Subcutaneous abdominal adipose tissue (tissue), 5 donors: Measurements from ENCODE around the gene SETSIP.

Experiments
- H3K27ac ChIP-seq: one replicate; pipeline ENCODE4 v1.7.0; 2013; ENCODE audit warnings: low read depth, mild to moderate bottlenecking, inconsistent platforms, low read length, moderate library complexity
- H3K27me3 ChIP-seq, 5 donors: one replicate each; pipeline ENCODE4 v1.7.0; 2013; ENCODE audit warnings: low read length in 5 of 5, inconsistent platforms in 1 of 5; ENCODE audit not compliant: control insufficient read depth in 5 of 5, insufficient read depth in 4 of 5
- H3K36me3 ChIP-seq, 5 donors: one replicate each; pipeline ENCODE4 v1.7.0; 2013; ENCODE audit warnings: low read length in 5 of 5; ENCODE audit not compliant: control insufficient read depth in 5 of 5, insufficient read depth in 5 of 5
- H3K4me1 ChIP-seq, 5 donors: one replicate each; pipeline ENCODE4 v1.7.0; 2013; ENCODE audit warnings: low read length in 5 of 5, mild to moderate bottlenecking in 3 of 5, moderate library complexity in 1 of 5; ENCODE audit not compliant: control insufficient read depth in 5 of 5, insufficient read depth in 5 of 5
- H3K4me3 ChIP-seq, 5 donors: one replicate each; pipeline ENCODE4 v1.7.0; 2013; ENCODE audit warnings: low read length in 5 of 5, low read depth in 1 of 5
- H3K9ac ChIP-seq, 5 donors: one replicate each; pipeline ENCODE4 v1.7.0; 2013; ENCODE audit warnings: low read length in 5 of 5, mild to moderate bottlenecking in 4 of 5, moderate library complexity in 3 of 5
- H3K9me3 ChIP-seq, 5 donors: one replicate each; pipeline ENCODE4 v1.7.0; 2013; ENCODE audit warnings: low read length in 5 of 5; ENCODE audit not compliant: control insufficient read depth in 5 of 5
- donor health status: healthy.
- donor health status: healthy.
- donor health status: healthy.
- donor health status: healthy.
- donor health status: healthy.

SETSIP gene

DNA sequence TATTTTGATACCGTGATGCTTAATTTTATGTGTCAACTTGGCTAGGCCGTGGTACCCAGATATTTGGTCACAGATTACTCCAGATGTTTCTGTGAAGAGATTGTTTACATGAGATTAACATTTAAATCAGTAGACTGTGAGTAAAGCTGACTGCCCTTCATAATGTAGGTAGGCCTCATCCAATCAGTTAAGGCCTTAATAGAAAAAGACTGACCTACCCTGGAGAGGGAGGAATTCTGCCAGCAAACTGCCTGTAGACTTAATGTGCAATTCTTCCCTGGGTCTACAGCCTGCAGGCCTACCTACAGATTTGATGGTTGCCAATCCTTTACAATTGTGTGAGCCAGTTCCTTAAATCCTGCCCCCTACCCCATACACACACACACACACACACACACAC is 4.3 kb downstream of the SETSIP start:
- no peak overlapping the region for H3K27ac ChIP-seq
- H3K27me3 ChIP-seq = no peaks in the 10 kb centered on the region

DNA sequence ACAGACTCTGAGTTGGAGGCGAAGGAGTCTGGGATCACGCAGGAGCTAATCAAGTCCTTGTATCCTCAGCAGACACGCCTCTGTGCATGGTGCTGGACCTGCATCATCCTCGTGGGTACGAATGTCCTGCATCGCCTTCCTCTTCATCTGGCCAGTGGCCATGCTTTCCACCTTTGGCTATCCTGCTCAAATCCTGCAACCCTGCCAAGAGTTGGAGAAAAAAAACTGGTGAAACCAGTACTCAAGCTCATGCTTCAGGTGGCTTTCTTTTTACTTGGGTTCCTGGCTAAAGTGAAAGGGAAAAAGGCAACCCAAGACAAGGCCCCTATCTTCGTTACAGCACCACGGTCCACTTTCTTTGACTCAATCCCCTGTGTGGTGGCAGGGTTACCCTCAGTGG is 8.9 kb downstream of the SETSIP start:
- Histone ChIP-seq H3K27ac (no peak overlapping the region), H3K27me3 (no peaks in the 10 kb centered on the region), H3K4me3 (no peak overlapping the region), H3K36me3 (no peaks in the 10 kb centered on the region), H3K9me3 (no peaks in the 10 kb centered on the region), H3K9ac (no peak overlapping the region), H3K4me1 (no peaks in the 10 kb centered on the region)

More for the DNA sequence above, 4.3 kb downstream of the SETSIP start:
- Histone ChIP-seq H3K9ac (no peak overlapping the region), H3K9me3 (no peaks in the 10 kb centered on the region), H3K4me3 (no peak overlapping the region), H3K4me1 (no peaks in the 10 kb centered on the region), H3K36me3 (no peaks in the 10 kb centered on the region)

DNA sequence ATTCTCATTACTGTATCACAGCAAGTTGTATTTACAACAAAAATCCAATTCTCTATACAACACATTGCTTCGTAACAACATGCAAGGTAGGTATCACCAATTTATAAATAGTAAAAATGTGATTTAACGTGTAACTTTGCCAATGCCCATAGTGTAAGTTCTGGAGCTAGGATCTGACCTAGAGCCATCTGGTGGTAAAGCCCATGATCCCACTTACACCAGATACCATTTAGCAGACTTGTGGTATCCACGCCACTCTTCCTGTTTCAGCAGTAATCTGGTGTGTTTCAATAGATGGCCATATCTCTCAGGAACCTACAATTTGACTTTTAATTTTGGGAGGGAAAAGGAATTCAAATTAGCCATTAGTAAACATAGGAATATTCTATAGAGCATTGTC is 10.2 kb downstream of the SETSIP start:
- Histone ChIP-seq H3K27me3 (no peaks in the 10 kb centered on the region), H3K9me3 (no peaks in the 10 kb centered on the region), H3K36me3 (no peaks in the 10 kb centered on the region), H3K27ac (no peak overlapping the region), H3K9ac (no peak overlapping the region), H3K4me3 (no peak overlapping the region), H3K4me1 (no peaks in the 10 kb centered on the region)

DNA sequence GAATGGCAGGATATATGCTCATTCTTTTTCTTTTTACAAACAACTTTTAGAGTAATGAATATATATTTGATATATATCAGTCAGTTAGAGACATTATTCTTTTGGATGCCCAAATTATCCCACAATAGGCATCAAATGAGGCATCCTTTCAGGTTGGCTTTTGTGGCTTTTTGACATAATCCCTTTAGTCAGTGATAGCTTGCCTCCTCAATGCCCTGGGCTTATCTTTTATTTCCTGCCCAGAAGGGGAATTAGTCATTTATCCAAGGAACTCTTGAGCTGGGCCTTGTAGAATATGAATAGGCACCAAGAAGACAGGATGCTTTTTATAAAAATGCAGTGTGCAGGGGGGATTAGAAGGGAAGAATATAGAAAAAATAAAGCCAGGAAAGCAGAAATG is 23.3 kb downstream of the SETSIP start:
- Histone ChIP-seq H3K4me3 (no peak overlapping the region), H3K4me1 (no peaks in the 10 kb centered on the region), H3K36me3 (no peaks in the 10 kb centered on the region), H3K9me3 (no peaks in the 10 kb centered on the region), H3K27me3 (no peaks in the 10 kb centered on the region), H3K9ac (no peak overlapping the region), H3K27ac (no peak overlapping the region)

DNA sequence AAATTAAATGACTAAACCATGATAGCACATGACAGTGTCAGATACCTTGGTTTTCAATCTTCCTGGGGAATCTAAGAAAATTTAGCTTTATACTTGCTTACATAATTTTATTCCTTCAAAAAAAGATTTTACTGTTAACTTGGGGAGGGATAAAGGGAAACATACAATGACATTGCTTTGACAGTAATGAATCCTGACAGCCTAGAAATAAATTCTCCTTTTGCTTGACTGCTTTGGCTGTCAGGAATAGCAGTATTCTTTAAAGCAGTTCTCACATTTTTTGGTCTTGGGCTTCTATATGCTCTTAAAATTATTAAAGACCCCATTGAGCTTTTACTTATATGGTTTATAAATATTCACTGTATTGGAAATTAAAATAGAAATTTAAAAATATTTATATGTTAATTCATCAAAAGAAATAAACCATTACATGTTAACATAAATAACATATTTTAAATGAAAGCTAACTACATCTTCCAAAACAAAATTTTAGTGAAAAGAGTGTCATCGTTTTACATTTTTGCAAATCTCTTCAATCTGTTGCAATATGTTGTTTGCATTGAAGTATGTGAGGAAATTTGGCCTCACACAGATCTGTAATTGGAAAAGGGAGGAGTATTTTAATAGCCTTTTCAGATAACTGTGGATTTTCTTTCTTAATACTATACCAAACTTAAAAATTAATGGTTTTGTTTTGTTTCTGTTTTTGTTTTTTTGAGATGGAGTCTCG is 29.3 kb downstream of the SETSIP start:
- no peaks in the 10 kb centered on the region for H3K4me1 ChIP-seq
- no peaks in the 10 kb centered on the region for H3K36me3 ChIP-seq
- H3K9me3 ChIP-seq = no peaks in the 10 kb centered on the region
- H3K27me3 ChIP-seq = no peaks in the 10 kb centered on the region
- H3K9ac ChIP-seq = no peak overlapping the region
- H3K4me3 ChIP-seq = no peak overlapping the region
- H3K27ac ChIP-seq = no peak overlapping the region

DNA sequence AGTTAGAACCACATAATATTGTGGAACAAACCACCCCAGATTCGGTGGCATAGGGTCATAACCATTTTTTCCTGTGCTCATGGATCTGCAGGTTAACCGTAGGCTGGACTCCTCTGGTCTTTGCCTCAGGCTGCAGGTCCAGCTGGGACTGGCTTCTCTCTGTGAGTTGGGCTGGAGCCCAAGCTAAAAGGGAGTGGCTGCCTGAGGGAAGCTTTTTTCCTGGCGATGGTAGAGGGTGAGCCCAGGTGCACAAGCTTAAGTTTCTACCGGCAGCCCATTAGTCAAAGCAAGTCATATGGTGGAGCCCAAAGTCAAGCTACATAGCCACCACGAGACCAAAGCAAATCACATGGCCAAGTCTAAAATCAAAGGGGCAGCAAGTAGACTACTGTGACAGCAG is 31.6 kb downstream of the SETSIP start:
- Histone ChIP-seq H3K27me3 (no peaks in the 10 kb centered on the region), H3K4me3 (no peak overlapping the region), H3K9me3 (no peaks in the 10 kb centered on the region), H3K9ac (no peak overlapping the region), H3K27ac (no peak overlapping the region), H3K36me3 (no peaks in the 10 kb centered on the region), H3K4me1 (no peaks in the 10 kb centered on the region)

DNA sequence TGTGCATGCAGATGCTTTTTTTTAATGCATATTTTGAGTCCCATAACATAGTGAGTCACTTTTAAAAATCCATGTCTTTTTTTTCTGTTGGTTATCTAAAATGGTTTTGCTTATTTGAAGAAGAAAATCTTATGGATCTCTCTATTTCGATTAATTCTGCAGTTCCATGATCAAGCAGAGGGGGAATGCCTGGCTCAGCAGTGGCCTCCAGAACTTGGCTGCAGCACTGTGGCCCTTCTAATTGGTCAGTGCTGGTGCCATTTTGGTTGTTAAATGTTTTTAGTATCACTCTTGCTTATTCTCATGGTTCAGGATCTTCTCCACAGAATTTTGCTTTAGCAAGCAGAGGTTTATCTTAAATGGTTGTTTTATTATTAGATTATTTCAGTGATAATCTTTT is 34.2 kb downstream of the SETSIP start:
- H3K27ac ChIP-seq = no peak overlapping the region
- H3K9ac ChIP-seq = no peak overlapping the region
- no peaks in the 10 kb centered on the region for H3K36me3 ChIP-seq
- no peaks in the 10 kb centered on the region for H3K4me1 ChIP-seq
- no peaks in the 10 kb centered on the region for H3K9me3 ChIP-seq
- no peaks in the 10 kb centered on the region for H3K27me3 ChIP-seq
- H3K4me3 ChIP-seq = no peak overlapping the region

DNA sequence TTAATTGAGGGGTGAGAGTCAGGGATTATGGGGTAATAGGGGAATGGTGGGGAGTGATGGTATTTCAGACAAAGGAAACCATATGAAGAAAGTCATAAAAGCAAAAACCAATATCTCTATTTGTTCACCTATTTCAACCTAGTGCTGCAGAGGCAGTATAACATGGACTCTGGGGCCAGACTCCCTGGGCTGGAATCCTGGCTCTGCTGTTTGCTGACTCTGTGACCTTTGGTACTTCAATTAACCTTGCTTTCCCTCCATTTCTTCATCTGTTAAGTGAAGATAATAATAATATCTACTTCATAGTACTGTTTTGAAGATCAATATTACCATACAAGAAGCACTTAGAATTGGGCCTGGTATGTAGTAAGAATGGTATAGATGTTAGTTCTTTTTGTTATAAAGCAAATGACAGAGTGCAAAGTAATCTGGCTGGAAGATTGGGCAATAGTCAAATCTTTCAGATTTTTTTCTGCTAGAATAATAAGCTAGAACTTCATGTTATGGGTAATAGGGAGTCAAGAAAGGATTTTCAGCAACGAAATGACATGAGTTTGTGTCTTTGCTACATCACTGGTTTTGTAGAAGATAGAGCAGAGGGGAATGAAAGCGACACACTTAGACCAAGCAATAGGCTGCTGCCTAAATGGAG is 36.4 kb downstream of the SETSIP start:
- Histone ChIP-seq H3K4me1 (no peaks in the 10 kb centered on the region), H3K4me3 (no peak overlapping the region), H3K36me3 (no peaks in the 10 kb centered on the region), H3K27me3 (no peaks in the 10 kb centered on the region), H3K27ac (no peak overlapping the region), H3K9ac (no peak overlapping the region), H3K9me3 (no peaks in the 10 kb centered on the region)

DNA sequence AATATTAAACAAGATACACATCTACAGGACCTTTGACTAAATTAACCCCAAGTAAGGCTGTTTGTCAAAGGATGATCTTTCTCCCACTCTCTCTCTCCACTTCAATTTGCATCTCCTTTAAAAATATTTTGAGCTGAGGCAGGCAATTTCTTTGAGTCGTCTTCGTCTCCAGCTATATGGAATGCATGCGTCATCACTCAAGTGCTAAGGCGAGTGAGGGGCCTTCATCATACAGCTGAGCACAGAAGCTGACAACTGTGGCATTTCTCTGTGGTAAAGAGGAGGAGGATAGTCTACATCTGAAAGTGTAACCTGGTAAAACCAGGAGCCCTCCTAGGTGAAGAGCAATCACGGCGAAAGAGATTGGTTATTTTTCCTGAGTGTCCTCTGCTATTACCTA is 37.8 kb downstream of the SETSIP start:
- H3K4me1 ChIP-seq = no peaks in the 10 kb centered on the region
- H3K27ac ChIP-seq = no peak overlapping the region
- no peaks in the 10 kb centered on the region for H3K9me3 ChIP-seq
- H3K27me3 ChIP-seq = no peaks in the 10 kb centered on the region
- no peaks in the 10 kb centered on the region for H3K36me3 ChIP-seq
- no peak overlapping the region for H3K9ac ChIP-seq
- no peak overlapping the region for H3K4me3 ChIP-seq

DNA sequence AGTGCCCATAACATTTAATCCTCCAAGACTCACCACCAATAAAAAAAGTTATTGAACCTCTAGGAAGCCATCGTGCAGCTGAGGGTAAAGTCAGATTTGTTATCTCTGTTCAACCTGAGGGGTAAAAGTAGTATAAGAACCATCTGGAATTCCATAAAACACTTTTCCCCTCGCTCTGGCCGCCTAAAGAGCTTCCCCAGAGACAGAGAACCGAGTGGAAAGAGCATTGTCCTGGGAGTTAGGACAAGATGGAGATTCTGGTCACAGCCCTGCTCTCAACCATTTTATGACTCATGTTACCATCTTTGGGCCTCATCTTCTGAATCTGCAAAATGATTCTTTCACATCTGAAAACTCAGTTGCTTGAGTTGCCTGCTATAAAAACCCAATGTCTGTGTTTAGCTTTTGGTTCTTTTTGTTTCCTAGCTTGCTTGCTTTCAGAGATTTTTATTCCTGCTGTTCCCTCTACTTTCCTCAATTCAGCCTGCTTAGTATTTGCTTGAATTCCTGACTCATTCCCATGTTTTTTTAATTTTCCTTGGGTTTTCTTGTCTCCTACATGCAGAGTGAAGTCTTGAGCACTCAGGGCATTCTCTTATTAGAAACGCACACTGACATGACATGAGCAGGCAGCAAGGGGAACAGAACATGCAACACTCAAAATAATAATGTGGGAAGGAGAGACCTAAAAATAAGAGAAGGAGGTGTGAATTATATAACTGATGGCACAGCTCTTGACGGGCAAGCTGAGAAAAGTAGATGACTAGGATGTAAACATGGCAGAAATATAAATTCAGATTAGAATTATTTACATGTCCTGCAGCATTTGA is 43.7 kb downstream of the SETSIP start:
- peaks cover 0 to 5% (median 2%) of the 10 kb centered on the region in 5 donors for H3K27me3 ChIP-seq
- no peaks in the 10 kb centered on the region for H3K36me3 ChIP-seq
- H3K4me1 ChIP-seq = peaks cover 0 to 16% (median 13%) of the 10 kb centered on the region in 5 donors
- H3K9ac ChIP-seq = no peak overlapping the region
- no peak overlapping the region for H3K27ac ChIP-seq
- no peaks in the 10 kb centered on the region for H3K9me3 ChIP-seq
- no peak overlapping the region for H3K4me3 ChIP-seq
